Uterus (tissue), 4 donors: ENCODE data around the gene TMEM39A. TPM values are rescaled to one million over a fixed set of nuclear protein-coding genes. Genes with fewer than 3 reads are reported as not detected.
A peak's percentile ranks its signal among the peaks of the same experiment; 100 is the strongest.

Experiments used
- DNase-seq, 2 donors: peaks; one replicate each; pipeline ENCODE4 v3.0.0-alpha.2; 2019 to 2020
- H3K27ac ChIP-seq, 2 donors: fragments of 200-600 bp; sonication (generic); 1 replicate in 1 of 2; 2 replicates in 1 of 2; pipeline ENCODE4 v1.5.1; 2016 to 2018
- H3K27me3 ChIP-seq, 2 donors: fragments of 200-600 bp; sonication (generic); one replicate each; pipeline ENCODE4 v1.5.1; 2018 to 2019; ENCODE audit warnings: control low read depth in 1 of 2
- H3K36me3 ChIP-seq, 2 donors: fragments of 200-600 bp; sonication (generic); one replicate each; pipeline ENCODE4 v1.5.1; 2019; ENCODE audit warnings: control low read depth in 1 of 2
- H3K4me1 ChIP-seq, 2 donors: fragments of 200-600 bp; sonication (generic); one replicate each; pipeline ENCODE4 v1.5.1; 2018 to 2019; ENCODE audit warnings: control low read depth in 1 of 2
- H3K4me3 ChIP-seq, 2 donors: fragments of 200-600 bp; sonication (generic); 1 replicate in 1 of 2; 2 replicates in 1 of 2; pipeline ENCODE4 v1.5.1; 2018 to 2019; ENCODE audit warnings: mild to moderate bottlenecking in 1 of 2
- H3K9me3 ChIP-seq, 2 donors: fragments of 200-600 bp; sonication (generic); one replicate each; pipeline ENCODE4 v1.5.1; 2019; ENCODE audit warnings: control low read depth in 1 of 2
- POLR2A ChIP-seq, 2 donors: fragments of 450-650 bp; IDR thresholded peaks; one replicate each; pipeline ENCODE4 v1.6.1; 2016; ENCODE audit warnings: antibody characterized with exemption in 2 of 2, mild to moderate bottlenecking in 1 of 2, moderate library complexity in 1 of 2
- intact Hi-C: fragments of 100-400 bp; cut with DNase I; formaldehyde crosslinking; loops from one replicate; pipeline ENCODE4 v1.15.1; 2023; ENCODE audit warnings: low total_unique reads
- total RNA-seq, 4 donors: library from RNA; depleted of rRNA in 3 of 4; stranded (reverse); fragments of >200 nt in 3 of 4; gene quantifications; one replicate each; pipeline versions ENCODE4 v1.1.0 to v1.2.4, GENCODE V29; 2014 to 2023
- TF ChIP-seq, protein P1 (sequence below), 4 experiments: fragments of 200-600 bp in 2 of 4; fragments of 450-650 bp in 2 of 4; sonication (generic) in 2 of 4; IDR thresholded peaks; one replicate each; pipeline ENCODE4 v1.5.1; 2016 to 2019; ENCODE audit warnings: antibody characterized with exemption in 4 of 4, mild to moderate bottlenecking in 2 of 4, moderate library complexity in 1 of 4
- donor health status: DM: yes; HTN: yes; CAD: no.

The TMEM39A gene
- total RNA-seq, 4 donors from 2014 or later = 23.2 to 136 (median 67.1) TPM

DNA sequence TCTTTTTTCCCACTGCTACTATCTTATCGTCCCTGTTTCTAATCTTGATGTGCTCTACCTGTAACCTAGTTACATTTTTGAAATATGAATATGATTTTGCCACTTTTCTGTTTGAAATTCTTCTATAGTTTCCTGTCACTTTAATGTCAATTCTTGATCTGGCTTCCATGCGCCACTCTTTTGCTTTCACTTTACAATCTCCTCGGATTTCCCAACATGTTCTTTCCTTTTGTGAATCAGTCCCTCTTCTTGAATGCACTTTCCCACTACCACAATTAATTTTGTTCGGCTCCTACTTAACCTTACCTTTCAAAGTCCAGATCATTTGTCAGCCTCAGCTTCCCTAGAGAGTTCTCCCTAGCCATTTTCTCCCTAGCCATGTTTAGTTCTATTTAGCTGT lies 43.2 kb upstream of the TMEM39A start:
- DNase-seq = no peak
- Histone ChIP-seq H3K27me3 (no peaks in the 10 kb centered on the region), H3K4me3 (no peak overlapping the region), H3K4me1 (no peaks in the 10 kb centered on the region), H3K9me3 (no peaks in the 10 kb centered on the region), H3K27ac (no peak overlapping the region), H3K36me3 (no peaks in the 10 kb centered on the region)
- intact Hi-C loops = no loop called here
- TF ChIP-seq, protein P1, sequence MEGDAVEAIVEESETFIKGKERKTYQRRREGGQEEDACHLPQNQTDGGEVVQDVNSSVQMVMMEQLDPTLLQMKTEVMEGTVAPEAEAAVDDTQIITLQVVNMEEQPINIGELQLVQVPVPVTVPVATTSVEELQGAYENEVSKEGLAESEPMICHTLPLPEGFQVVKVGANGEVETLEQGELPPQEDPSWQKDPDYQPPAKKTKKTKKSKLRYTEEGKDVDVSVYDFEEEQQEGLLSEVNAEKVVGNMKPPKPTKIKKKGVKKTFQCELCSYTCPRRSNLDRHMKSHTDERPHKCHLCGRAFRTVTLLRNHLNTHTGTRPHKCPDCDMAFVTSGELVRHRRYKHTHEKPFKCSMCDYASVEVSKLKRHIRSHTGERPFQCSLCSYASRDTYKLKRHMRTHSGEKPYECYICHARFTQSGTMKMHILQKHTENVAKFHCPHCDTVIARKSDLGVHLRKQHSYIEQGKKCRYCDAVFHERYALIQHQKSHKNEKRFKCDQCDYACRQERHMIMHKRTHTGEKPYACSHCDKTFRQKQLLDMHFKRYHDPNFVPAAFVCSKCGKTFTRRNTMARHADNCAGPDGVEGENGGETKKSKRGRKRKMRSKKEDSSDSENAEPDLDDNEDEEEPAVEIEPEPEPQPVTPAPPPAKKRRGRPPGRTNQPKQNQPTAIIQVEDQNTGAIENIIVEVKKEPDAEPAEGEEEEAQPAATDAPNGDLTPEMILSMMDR (IDR thresholded peaks at IDR 0.05) = no peak
- no peak for TF ChIP-seq POLR2A (IDR thresholded peaks at IDR 0.05)

DNA sequence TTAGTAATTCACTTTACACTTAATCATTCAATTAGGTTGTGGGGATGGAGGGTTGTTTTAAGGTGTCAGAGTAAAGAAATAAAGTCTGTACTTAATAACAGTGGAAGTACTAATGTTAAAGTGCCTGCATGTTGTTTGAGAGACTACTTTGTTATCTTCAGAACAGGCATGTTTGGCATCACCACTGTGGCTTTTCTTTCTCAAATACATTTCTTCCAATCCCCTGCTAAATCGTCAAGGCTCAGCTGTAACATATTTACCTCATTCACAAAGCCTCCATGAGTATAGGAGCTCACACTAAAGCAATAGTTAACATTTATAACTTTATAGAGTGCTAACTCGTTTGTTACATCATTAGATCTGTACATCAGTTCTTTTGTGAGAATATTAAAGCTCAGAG lies 37.5 kb upstream of the TMEM39A start:
- intact Hi-C loops = no loop called here
- Histone ChIP-seq H3K36me3 (no peaks in the 10 kb centered on the region), H3K9me3 (no peaks in the 10 kb centered on the region), H3K27ac (no peak overlapping the region), H3K4me3 (no peak overlapping the region), H3K4me1 (peaks cover 5 to 6% of the 10 kb centered on the region in 2 donors), H3K27me3 (no peaks in the 10 kb centered on the region)
- TF ChIP-seq, protein P1 (IDR thresholded peaks at IDR 0.05) = no peak
- TF ChIP-seq POLR2A (IDR thresholded peaks at IDR 0.05) = no peak
- DNase-seq = no peak

DNA sequence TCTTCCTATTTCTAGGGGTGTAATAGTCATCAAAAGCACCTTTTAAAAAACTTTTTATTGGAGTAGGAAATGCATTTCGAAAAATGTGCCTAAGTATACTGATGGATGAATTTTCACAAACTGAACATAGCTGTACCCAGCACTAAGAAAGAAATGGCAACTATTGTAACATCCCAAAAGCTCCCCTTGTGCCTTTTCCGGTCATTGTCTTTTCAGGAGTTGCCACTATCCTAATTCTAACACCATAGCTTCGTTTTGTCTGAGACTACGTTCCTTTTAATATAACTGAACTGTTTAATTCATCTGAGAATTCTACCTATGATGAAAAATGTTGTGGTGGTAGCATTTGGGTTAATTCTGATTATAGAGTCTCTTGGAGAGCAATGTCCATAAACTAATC lies 36.9 kb upstream of the TMEM39A start:
- DNase-seq = no peak
- TF ChIP-seq, protein P1 (IDR thresholded peaks at IDR 0.05) = no peak
- TF ChIP-seq POLR2A (IDR thresholded peaks at IDR 0.05) = no peak
- no peaks in the 10 kb centered on the region for H3K9me3 ChIP-seq
- H3K36me3 ChIP-seq = no peaks in the 10 kb centered on the region
- no peak overlapping the region for H3K4me3 ChIP-seq
- no peak overlapping the region for H3K27ac ChIP-seq
- intact Hi-C loops = no loop called here
- no peaks in the 10 kb centered on the region for H3K27me3 ChIP-seq
- peaks cover 5 to 6% of the 10 kb centered on the region in 2 donors for H3K4me1 ChIP-seq

DNA sequence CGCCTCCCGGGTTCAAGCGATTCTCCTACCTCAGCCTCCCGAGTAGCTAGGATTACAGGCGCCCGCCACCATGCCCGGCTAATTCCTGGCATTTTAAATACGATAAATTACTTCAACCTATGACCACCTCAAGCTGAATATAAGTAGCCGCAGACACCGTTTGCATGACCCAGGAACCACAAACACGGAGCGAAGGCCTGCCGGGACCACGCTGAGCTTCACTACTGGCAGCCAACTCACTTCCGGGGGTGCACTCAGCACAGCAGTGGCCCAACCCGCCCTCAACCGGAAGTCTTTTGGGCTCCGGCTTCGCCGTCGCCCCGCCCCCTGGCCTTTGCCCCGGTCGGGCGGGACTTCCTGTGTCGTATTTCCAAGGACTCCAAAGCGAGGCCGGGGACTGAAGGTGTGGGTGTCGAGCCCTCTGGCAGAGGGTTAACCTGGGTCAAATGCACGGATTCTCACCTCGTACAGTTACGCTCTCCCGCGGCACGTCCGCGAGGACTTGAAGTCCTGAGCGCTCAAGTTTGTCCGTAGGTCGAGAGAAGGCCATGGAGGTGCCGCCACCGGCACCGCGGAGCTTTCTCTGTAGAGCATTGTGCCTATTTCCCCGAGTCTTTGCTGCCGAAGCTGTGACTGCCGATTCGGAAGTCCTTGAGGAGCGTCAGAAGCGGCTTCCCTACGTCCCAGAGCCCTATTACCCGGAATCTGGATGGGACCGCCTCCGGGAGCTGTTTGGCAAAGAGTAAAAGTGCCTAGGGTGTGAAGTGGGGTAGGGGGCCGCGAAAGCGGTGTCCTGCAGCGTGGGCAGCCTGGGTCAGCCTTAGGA lies 35.0 kb upstream of the TMEM39A start, which contains the start of gene TIMMDC1:
TIMMDC1 (plus strand) TSS at position 362 of the 826 bp plus-strand sequence; CDS start at position 549, 187 bp downstream.
- peaks cover 5 to 6% of the 10 kb centered on the region in 2 donors for H3K4me1 ChIP-seq
- no peaks in the 10 kb centered on the region for H3K36me3 ChIP-seq
- H3K9me3 ChIP-seq = no peaks in the 10 kb centered on the region
- peak within 1 kb of the TSS; percentile 85 to 87 for H3K27ac ChIP-seq
- intact Hi-C loops = no loop called here
- peak; percentile 97 for DNase-seq
- H3K4me3 ChIP-seq = peak within 1 kb of the TSS; percentile 87 to 95
- H3K27me3 ChIP-seq = no peaks in the 10 kb centered on the region
- TF ChIP-seq, protein P1 (IDR thresholded peaks at IDR 0.05) = no peak
- peak; percentile 48 to 80 for TF ChIP-seq POLR2A (IDR thresholded peaks at IDR 0.05)

DNA sequence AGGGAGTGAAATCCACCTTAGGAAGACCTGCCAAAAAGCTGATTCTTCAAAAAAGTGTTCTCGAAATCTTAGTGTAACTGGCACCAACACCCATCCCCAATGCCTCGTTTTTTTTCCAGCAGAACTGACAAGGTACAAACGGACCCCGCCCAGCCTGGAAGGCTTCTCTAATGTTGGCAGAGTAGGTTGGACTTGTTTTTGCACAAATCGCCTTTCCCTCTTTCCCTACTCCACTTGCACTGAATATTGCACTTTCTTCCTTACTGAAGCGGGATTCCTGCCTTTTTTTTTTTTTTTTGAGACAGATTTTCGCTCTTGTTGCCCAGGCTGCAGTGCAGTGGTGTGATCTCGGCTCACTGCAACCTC lies 34.4 kb upstream of the TMEM39A start:
- no peaks in the 10 kb centered on the region for H3K36me3 ChIP-seq
- peak in 1 of 2 donors; percentile 19 for DNase-seq
- no peaks in the 10 kb centered on the region for H3K27me3 ChIP-seq
- intact Hi-C loops = no loop called here
- no peaks in the 10 kb centered on the region for H3K9me3 ChIP-seq
- peaks cover 5 to 6% of the 10 kb centered on the region in 2 donors for H3K4me1 ChIP-seq
- TF ChIP-seq, protein P1 (IDR thresholded peaks at IDR 0.05) = no peak
- TF ChIP-seq POLR2A (IDR thresholded peaks at IDR 0.05) = no peak
- peak overlapping the region; percentile 87 to 95 for H3K4me3 ChIP-seq
- peak overlapping the region; percentile 85 to 87 for H3K27ac ChIP-seq
